HEK293T (cell line): ENCODE results near the gene COL28A1.

ENCODE experiments used
- SP1 ChIP-seq: fragments of 450-650 bp; IDR thresholded peaks from 2 replicates; pipeline ENCODE4 v1.6.1; 2017
- SUZ12 ChIP-seq: fragments of 450-650 bp; IDR thresholded peaks from 2 replicates; pipeline ENCODE4 v1.6.1; 2016; ENCODE audit warnings: mild to moderate bottlenecking

- TF ChIP-seq SUZ12 (no peak), SP1 (no peak)
Observed at GRCh38 chr7:7333610-7334009, 202.1 kb downstream of the COL28A1 start.
